ENCODE data around the gene SMARCA4. TPM values are rescaled to one million over a fixed set of nuclear protein-coding genes. Genes with fewer than 3 reads are reported as not detected.
"Not testable (repeated sequence)": the region's sequence is repeated elsewhere in the genome, so short reads cannot be mapped to it uniquely, and the experiment has no call there.

SMARCA4 gene
- total RNA-seq, 1 donor from 2014 or later: 93.2 TPM

GRCh38 chr19:10929402-10929794 lies 31.4 kb upstream of the SMARCA4 start:
- peak; percentile 22 for ATAC-seq

DNA sequence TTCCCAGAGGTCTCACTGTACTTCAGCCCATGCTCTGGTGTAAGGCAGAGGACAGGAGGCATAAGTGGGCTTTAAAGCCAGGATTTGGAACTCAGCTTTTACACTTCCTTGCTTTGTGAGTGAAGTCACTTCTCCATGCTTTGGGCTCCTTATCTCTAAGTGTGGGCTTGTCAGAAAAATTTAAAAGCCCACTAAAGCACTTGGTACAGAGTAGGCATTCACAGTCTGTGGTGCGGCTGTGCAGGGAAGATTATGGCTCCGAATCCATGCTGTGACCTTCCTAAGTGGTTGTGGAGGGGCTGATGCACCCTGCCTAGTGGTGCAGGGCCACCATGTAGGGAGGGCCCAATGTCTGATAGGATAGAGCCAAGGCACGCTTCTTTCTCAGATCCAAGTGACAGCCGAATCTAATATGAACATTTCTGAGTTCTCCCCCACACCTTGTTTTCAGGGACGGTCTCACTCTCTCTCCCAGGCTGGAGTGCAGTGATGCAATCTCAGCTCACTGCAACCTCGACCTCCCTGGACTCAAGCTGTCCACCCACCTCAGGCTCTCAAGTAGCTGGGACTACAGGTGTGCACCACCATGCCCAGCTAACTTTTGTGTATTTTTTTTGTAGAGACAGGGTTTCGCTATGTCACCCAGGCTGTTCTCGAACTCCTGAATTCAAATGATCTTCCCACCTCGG lies 25.3 kb upstream of the SMARCA4 start:
- ATAC-seq: no peak

GRCh38 chr19:10936661-10937084 lies 24.2 kb upstream of the SMARCA4 start:
- ATAC-seq: peak; percentile 54

- not testable (repeated sequence) for ATAC-seq
These were observed 19.2 kb upstream of the SMARCA4 start for GRCh38 chr19:10941649-10942048.

DNA sequence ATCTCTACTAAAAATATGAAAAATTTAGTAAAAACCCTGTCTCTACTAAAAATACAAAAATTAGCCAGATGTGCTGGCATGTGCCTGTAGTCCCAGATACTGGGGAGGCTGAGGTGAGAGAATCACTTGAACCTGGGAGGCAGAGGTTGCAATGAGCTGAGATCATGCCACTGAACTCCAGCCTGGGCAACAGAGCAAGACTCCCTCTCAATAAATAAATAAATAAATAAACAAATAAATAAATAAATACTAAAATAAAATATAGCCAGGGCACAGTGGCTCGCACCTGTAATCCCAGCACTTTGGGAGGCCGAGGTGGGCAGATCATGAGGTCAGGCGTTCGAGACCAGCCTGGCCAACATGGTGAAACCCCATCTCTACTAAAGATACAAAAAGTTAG lies 17.4 kb upstream of the SMARCA4 start:
- not testable (repeated sequence) for ATAC-seq

DNA sequence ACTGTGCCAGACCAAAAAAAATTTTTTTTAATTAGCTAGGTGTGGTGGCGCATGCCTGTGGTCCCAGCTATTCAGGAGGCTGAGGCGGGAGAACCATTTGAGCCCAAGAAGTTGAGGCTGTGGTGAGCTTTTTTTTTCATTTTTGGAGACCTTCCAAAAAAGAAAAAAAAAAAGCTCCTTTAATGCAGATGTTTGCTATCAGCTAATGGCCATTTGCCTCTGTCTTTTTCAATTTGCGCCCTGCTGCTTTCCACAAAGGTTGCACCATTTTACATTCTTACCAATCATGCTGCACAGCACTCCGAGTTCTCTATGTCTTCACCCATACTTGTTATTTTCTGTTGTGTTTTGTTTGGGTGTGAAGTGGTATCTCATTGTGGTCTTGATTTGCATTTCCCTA lies 15.6 kb upstream of the SMARCA4 start:
- ATAC-seq: no peak

GRCh38 chr19:10946958-10947657 lies 13.7 kb upstream of the SMARCA4 start:
- ATAC-seq: no peak

DNA sequence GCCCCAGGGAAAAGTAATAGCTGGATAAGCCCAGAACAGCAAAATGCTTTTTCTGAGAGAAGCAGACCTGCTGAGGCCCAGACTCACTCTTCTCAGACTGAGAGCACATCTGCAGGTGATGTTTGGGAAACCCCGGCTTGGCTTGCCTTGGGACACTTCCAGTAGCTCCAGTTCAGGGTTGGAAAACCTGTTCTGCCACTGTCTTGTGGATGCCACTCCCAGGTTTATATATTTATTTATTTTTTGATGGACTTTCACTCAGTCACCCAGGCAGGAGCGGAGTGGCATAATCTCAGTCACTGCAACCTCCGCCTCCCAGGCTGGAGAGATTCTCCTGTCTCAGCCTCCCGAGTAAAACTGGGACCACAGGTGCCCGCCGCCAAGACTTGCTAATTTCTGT lies 8.0 kb upstream of the SMARCA4 start:
- peak; percentile 81 for ATAC-seq

DNA sequence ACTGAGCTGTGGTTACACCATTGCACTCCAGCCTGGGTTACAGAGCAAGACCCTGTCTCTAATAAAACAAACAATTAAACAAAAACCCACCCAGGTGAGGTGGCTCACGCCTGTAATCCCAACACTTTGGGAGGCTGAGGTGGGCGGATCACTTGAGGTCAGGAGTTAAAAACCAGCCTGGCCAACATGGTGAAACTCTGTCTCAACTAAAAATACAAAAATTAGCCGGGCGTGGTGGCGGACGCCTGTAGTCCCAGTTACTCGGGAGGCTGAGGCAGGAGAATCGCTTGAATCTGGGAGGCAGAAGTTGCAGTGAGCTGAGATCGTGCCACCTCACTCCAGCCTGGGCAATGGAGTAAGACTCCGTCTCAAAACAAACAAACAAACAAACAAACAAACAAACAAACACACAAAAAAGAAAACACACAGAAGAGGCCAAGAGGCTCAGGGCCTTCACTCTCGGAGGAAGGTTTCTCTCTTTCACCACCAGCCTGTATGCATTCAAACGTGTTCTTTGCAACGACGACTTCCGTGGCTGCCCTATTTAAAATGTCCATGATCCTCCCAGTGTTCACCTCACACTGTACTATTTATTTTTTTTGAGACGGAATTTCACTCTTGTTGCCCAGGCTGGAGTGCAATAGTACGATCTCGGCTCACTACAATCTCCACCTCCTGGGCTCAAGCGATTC lies 1.4 kb upstream of the SMARCA4 start:
- ATAC-seq: not testable (repeated sequence)

GRCh38 chr19:10961073-10961860 lies 437 bp downstream of the SMARCA4 start:
- ATAC-seq: peak; percentile 11

DNA sequence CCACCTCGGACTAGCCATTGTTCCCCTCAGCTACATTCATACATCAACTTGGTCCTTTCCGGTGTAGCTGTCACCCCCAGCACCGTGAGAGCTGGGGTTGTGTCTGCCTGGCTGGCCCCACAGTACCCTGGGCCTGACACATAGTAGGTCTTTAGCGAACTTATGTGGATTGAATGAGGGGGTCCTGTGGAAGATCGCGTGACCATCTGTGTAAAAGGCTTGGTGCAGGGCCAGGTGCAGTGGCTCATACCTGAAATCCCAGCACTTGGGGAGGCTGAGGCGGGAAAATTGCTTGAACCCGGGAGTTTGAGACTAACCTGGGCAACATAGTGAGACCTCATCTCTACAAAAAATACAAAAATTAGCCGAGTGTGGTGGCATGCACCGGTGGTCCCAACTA lies 2.0 kb downstream of the SMARCA4 start:
- no peak for ATAC-seq

DNA sequence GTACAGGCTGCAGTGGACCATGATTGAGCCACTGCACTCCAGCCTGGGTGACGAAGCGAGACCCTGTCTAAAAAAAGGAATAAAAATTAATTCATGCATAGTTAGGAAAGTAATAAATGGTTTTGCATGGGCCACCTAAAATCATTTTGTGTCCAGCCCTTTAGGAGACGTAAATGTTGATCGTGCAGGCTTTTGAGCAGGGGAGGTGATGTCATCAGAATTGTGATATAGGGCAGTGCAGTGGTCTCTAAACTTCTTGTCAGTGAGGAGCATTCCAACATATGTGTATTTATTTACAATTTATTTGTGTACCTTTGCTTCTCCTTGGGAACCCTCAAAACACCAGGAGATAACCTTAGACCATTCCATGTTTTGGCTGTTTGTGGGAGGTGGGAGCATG lies 3.0 kb downstream of the SMARCA4 start:
- no peak for ATAC-seq

DNA sequence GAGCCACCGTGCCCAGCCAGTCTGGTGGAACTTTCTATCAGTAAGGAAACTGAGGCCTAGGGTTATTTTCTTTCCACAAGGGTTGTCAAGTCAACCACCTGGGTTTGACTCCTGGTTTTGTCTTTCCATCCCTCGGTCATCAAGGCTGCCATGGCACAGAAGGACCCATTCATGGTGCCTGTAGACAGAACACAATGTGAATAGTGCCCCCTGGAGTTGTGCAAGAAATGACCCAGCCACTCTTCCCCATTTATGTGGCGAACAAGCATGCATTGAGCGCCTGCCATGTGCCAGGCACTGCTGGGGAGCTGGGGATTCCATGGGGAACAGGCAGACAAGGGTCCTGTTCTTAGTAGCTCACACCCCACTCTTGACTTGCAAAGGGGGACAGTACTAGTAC lies 4.1 kb downstream of the SMARCA4 start:
- no peak for ATAC-seq

DNA sequence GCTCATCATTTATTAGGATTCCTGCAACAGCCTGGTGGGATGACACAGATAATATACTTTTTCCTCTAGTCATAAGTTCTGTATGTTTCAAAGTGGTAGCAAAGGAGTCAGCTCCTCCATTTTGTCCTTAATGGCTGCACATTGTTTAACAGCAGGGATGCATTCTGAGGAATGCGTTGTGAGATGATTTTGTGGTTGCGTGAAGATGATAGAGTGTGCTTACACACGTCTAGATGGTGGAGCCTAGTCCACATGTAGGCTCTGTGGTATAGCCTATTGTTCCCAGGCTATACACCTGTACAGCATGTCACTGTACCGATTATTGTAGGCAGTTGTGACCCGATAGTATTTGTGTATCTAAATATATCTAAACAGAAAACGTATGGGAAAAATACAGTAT lies 4.6 kb downstream of the SMARCA4 start:
- ATAC-seq: no peak

GRCh38 chr19:10966809-10967208 lies 6.0 kb downstream of the SMARCA4 start:
- no peak for ATAC-seq

DNA sequence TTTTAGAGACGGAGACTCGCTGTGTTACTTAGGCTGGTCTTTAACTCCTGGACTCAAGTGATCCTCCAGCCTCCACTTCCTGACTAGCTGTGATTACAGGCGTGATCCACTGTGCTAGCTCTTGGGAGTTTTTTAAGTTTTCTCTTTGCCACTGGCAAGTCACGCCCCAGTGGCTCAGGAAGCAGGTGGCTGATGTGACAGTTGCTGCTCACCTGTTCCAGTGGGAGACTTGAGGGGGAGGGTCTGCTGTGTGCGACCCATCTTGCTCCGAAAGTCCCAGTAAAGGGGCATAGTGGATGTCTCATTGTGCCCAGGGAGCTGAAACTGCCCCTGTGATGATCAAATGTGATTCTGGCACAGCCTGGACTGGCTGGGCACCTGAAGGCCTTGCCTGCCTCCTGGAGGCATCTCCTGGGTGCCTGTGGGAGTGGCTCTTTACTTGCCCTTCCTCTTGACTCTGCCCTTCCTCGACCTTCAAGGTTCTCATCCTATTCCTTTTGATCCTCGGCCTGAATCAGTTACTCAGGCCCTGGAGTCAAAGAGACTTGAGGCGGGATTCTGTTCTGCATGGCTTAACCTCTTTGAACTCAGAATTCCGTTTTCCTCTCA lies 7.8 kb downstream of the SMARCA4 start:
- peak; percentile 49 for ATAC-seq

GRCh38 chr19:10971107-10971726 lies 10.4 kb downstream of the SMARCA4 start:
- peak; percentile 6 for ATAC-seq

- no peak for ATAC-seq
These were observed 14.7 kb downstream of the SMARCA4 start for GRCh38 chr19:10975374-10976130.

DNA sequence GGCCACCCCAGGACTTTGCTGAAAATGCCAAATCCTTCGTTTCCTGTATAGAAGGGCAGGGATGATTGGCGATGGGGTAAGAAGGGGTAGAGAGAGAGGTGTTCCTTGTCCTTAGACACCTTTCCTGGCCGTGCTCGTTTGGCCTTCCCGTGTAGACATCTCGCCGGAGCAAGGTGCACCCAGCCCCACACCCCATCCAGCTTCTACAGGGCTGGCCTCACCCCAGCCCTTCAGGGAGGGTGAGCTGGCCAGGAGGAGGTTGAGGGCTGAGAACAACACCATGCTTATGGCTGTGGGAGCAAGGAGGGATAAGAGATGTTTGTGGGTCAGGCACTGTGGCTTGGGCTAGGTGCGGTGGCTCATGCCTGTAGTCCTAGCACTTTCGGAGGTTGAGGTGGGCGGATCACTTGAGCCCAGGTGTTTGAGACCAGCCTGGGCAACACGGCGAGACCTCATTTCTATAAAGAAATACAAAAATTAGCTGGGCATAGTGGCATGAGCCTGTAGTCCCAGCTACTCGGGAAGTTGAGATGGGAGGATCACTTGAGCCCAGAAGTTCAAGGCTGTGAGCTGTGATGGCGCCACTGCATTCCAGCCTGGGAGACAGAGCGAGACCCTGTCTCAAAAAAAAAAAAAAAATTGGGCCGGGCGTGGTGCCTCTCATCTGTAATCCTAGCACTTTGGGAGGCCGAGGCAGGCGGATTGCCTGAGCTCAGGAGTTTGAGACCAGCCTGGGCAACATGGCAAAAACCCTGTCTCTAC lies 15.5 kb downstream of the SMARCA4 start:
- ATAC-seq: no peak

DNA sequence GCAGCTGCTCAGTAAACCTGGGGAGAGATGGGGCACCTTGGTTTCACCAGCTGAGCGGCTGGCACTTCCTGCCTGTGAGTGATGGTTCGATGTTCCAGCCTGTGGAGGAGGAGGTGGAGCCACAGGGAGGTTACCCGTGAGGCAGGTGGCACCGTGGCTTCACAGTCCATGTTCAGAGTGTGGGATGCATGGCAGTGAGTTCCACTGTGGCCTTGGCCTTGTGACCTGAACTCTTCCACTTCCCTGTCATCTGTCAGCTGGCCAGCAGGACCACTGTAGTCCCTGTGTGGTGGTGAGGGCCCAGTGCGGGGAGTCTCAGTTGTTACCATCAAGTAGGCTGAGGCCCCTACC lies 16.9 kb downstream of the SMARCA4 start:
- ATAC-seq: peak; percentile 34

Data from esophagus mucosa (tissue), 1 donor.